Lung (tissue), 12 donors: ENCODE data around the gene TSPEAR. TPM values are rescaled to one million over a fixed set of nuclear protein-coding genes. Genes with fewer than 3 reads are reported as not detected.
"Not testable (repeated sequence)": the region's sequence is repeated elsewhere in the genome, so short reads cannot be mapped to it uniquely, and the experiment has no call there.

Source experiments
- ATAC-seq: fragments of 200-7000 bp; cut with Tn5 transposase; one replicate; pipeline ENCODE4 v1.9.1; 2020; ENCODE audit warnings: moderate number of reproducible peaks; ENCODE audit not compliant: insufficient read depth, low FRiP score
- DNase-seq, 3 donors: peaks; one replicate each; pipeline ENCODE4 v3.0.0-alpha.2; 2013 to 2017
- H3K27ac ChIP-seq, 2 donors: one replicate each; pipeline ENCODE4 v1.5.1; 2013; ENCODE audit warnings: mild to moderate bottlenecking in 2 of 2, moderate library complexity in 2 of 2, control low read depth in 1 of 2, inconsistent platforms in 1 of 2, low read depth in 1 of 2, low read length in 1 of 2
- H3K27me3 ChIP-seq, 3 donors: one replicate each; pipeline ENCODE4 v1.5.1; 2013; ENCODE audit warnings: low read length in 2 of 3; ENCODE audit not compliant: control insufficient read depth in 3 of 3, insufficient read depth in 3 of 3
- H3K36me3 ChIP-seq, 4 donors: one replicate each; pipeline ENCODE4 v1.5.1; 2013; ENCODE audit warnings: low read length in 4 of 4, mild to moderate bottlenecking in 1 of 4, moderate library complexity in 1 of 4; ENCODE audit not compliant: control insufficient read depth in 4 of 4, insufficient read depth in 4 of 4
- H3K4me1 ChIP-seq, 5 donors: one replicate each; pipeline ENCODE4 v1.5.1; 2013; ENCODE audit warnings: low read length in 5 of 5, mild to moderate bottlenecking in 2 of 5, moderate library complexity in 1 of 5; ENCODE audit not compliant: control insufficient read depth in 5 of 5, insufficient read depth in 5 of 5
- H3K4me3 ChIP-seq: one replicate; pipeline ENCODE4 v1.5.1; 2013; ENCODE audit warnings: mild to moderate bottlenecking, control low read depth, moderate library complexity
- H3K9ac ChIP-seq, 2 donors: one replicate each; pipeline ENCODE4 v1.5.1; 2013; ENCODE audit warnings: low read length in 2 of 2, control low read depth in 1 of 2; ENCODE audit not compliant: insufficient read depth in 1 of 2
- H3K9me3 ChIP-seq, 4 donors: one replicate each; pipeline ENCODE4 v1.5.1; 2013; ENCODE audit warnings: low read length in 3 of 4, mild to moderate bottlenecking in 1 of 4, moderate library complexity in 1 of 4; ENCODE audit not compliant: control insufficient read depth in 4 of 4, insufficient read depth in 3 of 4
- CTCF ChIP-seq: IDR thresholded peaks from 2 replicates; pipeline ENCODE4 v1.5.1; 2012; ENCODE audit warnings: mild to moderate bottlenecking; ENCODE audit errors: control extremely low read depth, extremely low read depth
- WGBS, 2 donors: extraction: QIAGEN DNeasy Blood & Tissue Kit; methylation state at CpG; one replicate each; pipeline ENCODE4 v1.1.7; 2013; 5-methylcytosine and 5-hydroxymethylcytosine counted together
- polyA plus RNA-seq, 2 donors: library from polyadenylated mRNA; stranded (reverse); fragments of 200-250 nt; gene quantifications; one replicate each; pipeline ENCODE4 v1.2.1, GENCODE V29; 2013
- total RNA-seq, 2 donors: library from RNA; depleted of rRNA in 1 of 2; stranded (reverse); fragments of >200 nt in 1 of 2; gene quantifications; one replicate each; pipeline ENCODE4 v1.2.1, GENCODE V29; 2014 to 2021
- donor health status: control.
- donor health status: control.
- donor health status: Bipolar disorder and iron deficiency.
- donor health status: healthy.
- donor health status: DM: yes; HTN: yes; CAD: no.

Gene TSPEAR
- total and polyA plus RNA-seq, 4 donors = 0.02 to 2.1 (median 0.27) TPM

- Histone ChIP-seq H3K4me1 (no peaks in the 10 kb centered on the region), H3K27me3 (no peaks in the 10 kb centered on the region), H3K4me3 (no peak within 1 kb of the TSS), H3K9me3 (peaks cover 0 to 20% (median 3%) of the 10 kb centered on the region in 4 donors), H3K36me3 (no peaks in the 10 kb centered on the region), H3K27ac (no peak within 1 kb of the TSS), H3K9ac (no peak within 1 kb of the TSS)
- WGBS, 2 donors = 91 to 93% methylated on average over 8 of the region's 8 CpGs
- no peak for DNase-seq
- ATAC-seq = no peak
- no peak for TF ChIP-seq CTCF
Measured at GRCh38 chr21:44612029-44612486, 99.3 kb downstream of the TSPEAR start, which contains the start of gene KRTAP10-8. TSS of gene KRTAP10-8 (plus strand) at chr21:44612079. CDS start at chr21:44612101, 22 bp downstream.

- H3K36me3 ChIP-seq = no peaks in the 10 kb centered on the region
- peaks cover 0 to 20% (median 3%) of the 10 kb centered on the region in 4 donors for H3K9me3 ChIP-seq
- no peaks in the 10 kb centered on the region for H3K27me3 ChIP-seq
- 83 to 86% methylated on average over 4 of the region's 4 CpGs for WGBS, 2 donors
- no peak for ATAC-seq
- no peak overlapping the region for H3K27ac ChIP-seq
- no peaks in the 10 kb centered on the region for H3K4me1 ChIP-seq
- H3K4me3 ChIP-seq = no peak overlapping the region
- H3K9ac ChIP-seq = no peak overlapping the region
- no peak for TF ChIP-seq CTCF
- DNase-seq = no peak
Measured at GRCh38 chr21:44611551-44611950, 99.8 kb downstream of the TSPEAR start.

GRCh38 chr21:44610157-44610843 is 101.1 kb downstream of the TSPEAR start:
- 92 to 96% methylated on average over 7 of the region's 7 CpGs for WGBS, 2 donors
- not testable (repeated sequence) for ATAC-seq, H3K36me3 ChIP-seq, H3K9ac ChIP-seq, H3K27me3 ChIP-seq, H3K4me1 ChIP-seq, H3K27ac ChIP-seq, DNase-seq, H3K4me3 ChIP-seq
- peaks cover 0 to 20% (median 3%) of the 10 kb centered on the region in 4 donors for H3K9me3 ChIP-seq

- DNase-seq (no peak), ATAC-seq (no peak)
- Histone ChIP-seq H3K4me3 (no peak overlapping the region), H3K27ac (no peak overlapping the region), H3K4me1 (no peaks in the 10 kb centered on the region), H3K36me3 (no peaks in the 10 kb centered on the region), H3K9ac (no peak overlapping the region), H3K9me3 (peaks cover 0 to 20% (median 3%) of the 10 kb centered on the region in 4 donors), H3K27me3 (no peaks in the 10 kb centered on the region)
- TF ChIP-seq CTCF = no peak
Measured at GRCh38 chr21:44609193-44609592, 102.2 kb downstream of the TSPEAR start.
